ENCODE results near the gene FOXC2.
A peak's percentile ranks its signal among the peaks of the same experiment; 100 is the strongest.

The FOXC2 gene

DNA sequence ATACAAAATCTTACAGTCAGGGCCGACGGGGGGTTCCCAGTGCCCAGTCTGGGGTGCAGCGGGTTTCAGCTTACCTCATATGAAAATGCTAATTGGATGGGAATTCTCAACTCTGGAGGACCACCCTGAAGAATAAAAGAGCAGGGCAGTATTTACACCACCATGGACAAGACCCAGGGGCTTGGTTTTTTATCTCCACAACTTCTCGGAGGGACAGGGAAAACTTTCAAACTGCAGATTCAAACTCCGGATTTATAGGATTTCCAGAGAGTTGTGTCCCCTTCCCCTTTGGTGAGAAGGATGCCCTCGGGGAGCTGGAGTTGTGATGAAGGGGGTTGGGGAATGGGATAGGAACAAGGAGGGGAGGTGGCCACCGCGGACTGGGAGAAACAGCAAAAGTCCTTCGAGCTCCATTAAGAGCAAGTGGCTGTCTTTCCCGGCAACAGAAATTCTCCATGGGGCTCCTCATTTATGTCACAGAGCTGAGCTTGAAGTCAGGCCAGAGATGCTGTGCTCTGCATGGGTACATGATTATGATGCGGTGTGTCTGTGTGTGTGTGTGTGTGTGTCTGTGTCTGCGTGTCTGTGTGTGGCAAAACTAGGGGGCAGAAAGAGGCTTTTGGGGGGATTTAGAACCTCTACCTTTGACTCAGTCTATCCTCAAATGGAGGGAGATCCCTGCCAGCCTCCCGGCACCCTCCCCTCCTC lies 27.4 kb downstream of the FOXC2 start:
- no peak for DNase-seq

DNA sequence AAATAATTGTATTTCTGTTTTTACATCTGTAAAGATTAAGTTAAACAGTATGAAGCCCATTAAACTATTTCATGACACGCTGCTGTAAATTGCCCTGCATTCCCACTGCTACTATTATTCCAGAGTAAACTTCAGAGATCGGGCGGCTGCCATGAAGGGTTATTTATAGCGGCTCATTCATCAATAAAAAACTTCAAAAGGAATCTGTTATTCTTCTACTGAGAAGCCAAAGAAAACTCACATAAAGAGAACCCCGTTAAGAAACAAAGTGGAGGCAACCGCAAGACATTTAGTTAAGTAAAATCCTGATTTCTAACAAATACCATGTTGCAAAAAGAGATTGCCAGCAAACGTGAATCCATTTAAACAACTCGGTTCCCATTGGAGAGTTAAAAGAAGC lies 28.1 kb downstream of the FOXC2 start:
- no peak for DNase-seq

DNA sequence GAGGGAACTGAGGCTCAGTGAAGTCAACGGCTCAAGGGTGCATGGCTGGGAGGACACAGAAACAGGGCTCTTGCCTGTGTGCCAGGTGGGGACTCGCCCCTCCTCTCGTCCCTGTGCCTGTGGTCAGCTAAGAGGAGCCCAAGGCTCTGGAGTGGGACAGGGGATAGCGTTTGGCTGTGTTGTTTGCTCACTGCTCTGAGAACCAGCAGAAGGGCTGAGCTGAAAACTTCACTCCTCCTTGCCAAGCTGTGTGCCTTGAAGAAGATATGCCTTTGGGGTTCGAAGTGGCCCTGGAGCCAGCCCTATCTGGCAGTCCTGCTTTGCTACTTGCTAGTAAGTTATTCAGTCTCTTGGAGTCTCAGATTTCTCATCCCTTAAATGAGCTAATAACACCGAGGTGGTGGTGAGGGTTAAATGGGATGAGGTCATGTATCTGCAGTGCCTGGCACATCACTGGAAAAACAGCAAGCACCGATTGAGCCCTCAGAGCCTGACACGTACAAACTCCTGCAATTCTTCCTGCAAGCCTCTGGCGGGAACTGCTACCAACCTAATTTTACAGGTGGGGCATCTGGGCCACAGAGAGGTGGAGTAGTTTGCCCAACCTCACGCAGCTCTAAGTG lies 29.5 kb downstream of the FOXC2 start:
- no peak for DNase-seq

DNA sequence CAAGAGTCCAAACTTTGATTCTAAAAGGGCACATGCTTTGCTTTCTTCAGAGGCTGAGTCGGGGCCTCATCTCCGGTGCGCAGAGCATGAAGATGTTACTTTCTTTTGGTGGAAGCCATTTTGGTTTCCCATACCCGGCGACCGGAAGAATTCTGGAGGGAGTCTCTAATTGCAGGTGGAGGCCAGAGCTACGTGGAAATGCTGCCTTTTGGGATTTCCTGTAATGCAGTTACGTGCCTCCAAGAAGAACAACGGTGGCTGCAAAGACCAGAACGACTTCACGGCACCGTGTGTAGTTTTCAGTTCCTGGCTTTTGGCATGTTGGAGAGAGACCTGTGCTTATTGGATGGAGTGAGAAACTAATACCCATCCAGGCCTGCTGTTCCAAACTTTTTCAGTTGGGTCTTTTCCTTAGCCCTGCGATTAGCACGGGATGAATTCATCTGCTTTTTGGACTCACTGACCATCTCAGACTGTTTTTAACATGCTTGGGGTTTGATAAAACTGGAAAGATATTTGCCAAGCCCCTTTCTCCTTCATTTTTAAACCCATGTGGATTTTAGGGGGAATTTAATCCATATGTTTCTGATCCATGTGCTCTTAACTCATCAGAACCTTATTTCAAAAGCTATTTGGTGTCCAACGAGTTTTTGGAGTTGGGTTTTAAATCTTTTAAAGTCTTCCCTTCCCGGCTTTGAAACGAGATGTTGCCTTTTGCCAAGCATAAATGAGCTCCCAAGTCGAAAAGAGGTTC lies 30.7 kb downstream of the FOXC2 start:
- no peak for DNase-seq

DNA sequence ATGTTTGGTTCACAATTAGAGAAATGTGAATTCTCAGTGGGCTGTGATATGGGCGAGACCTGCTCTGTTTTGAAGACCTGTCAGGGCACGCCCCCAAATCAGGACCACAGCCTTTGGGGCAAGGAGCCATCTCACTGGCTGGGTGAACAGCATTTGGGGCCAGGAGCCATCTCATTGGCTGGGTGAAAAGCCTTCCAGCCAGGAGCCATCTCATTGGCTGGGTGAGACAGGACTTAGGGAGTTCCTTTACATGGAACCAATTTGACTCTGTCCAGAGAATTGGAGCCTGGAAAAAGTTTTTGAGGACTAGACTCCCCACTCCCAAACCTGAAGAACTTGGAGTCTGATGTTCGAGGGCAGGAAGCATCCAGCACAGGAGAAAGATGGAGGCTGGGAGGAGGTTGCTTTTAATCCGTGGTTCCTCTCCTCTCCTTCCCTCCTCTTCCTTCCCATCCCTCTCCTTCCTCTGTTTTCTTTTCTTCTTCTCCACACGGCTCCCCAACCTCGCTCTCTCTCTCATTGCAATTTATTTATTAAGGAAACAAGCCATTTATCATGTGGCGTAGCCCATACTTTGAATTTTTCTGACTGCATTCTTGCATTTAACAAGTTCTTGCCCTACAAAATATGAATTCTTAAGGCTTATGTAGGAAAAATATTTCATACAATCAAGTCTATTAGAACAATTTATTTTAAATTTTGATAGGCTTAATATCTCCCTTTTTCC lies 31.4 kb downstream of the FOXC2 start:
- no peak for DNase-seq

DNA sequence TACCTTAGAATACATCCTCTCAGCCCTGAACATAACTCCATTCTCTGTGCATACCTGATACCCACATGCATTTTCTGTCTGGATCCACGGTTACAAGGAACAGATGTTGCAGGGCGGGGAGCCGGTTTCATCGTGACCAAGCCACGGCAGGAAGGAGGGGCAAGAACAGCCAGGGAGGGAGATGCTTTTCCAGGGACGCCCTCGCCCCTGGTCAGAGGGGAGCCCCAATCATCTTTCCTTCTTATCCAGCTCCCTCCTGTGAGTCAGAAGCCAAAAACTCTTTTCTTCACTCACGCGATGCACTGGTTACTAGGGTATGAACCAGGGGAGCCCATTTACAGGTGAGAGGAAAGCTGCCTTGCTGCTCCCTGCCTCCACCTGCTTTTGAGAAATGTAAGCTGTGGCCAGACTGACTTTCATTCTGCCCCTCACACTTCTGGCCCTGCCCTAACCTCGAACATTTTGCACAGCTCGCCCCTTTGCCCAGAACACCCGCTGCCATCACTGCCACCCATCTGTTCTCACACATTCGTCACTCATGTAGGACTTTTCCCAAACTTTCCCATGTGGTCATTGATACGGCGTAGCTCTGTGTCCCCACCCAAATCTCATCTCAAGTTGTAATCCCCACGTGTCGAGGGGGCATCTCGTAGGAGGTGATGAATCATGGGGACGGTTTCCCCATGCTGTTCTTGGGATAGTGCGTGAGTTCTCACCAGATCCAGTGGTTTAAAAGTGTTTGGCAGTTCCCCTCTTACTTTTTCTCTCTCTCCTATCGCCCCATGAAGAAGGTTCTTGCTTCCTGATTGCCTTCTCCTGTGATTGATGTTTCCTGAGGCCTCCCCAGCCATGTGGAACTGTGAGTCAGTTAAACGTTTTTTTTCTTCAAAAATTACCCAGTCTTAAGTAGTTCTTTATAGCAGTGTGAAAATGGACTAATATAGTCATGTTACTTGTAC lies 32.3 kb downstream of the FOXC2 start:
- no peak for DNase-seq

DNA sequence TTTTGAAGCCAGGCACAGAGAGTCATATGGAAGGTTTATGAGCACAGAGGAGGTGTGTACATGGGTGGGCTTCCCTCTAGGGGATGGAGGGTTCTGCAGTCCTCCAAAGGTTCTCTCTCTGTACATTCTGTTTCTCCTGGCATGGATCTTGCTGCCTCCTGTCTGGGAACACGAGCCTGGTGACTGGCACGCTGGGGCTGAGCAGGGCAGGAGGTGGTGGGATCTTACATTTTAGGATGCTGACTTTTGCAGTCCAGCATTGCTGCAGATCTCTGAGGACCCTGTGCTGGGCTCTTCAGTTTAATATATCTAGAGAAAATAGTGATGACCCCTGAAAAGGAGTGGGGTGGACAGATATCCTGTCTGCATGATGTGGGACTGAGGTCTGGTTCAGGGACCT lies 34.7 kb downstream of the FOXC2 start:
- no peak for DNase-seq

DNA sequence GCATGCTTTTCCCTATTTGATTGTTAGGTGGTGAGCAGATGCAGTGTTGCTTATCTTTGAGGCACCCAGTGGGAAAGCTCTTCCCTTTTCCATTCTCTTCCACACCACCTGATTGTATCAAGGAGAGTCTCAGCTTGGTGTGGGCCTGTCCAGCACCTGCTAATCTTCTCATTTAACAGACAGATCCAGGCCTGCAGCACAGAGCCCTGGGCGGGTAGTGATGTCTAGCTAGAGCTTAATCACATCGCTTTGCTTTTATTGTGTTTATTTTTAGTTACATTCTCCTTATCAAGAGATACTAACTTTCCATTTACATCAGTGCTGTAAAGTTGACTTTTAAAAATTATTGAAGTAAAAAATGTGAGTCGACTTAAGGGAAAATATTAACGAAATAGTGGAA lies 35.9 kb downstream of the FOXC2 start:
- DNase-seq = no peak

DNA sequence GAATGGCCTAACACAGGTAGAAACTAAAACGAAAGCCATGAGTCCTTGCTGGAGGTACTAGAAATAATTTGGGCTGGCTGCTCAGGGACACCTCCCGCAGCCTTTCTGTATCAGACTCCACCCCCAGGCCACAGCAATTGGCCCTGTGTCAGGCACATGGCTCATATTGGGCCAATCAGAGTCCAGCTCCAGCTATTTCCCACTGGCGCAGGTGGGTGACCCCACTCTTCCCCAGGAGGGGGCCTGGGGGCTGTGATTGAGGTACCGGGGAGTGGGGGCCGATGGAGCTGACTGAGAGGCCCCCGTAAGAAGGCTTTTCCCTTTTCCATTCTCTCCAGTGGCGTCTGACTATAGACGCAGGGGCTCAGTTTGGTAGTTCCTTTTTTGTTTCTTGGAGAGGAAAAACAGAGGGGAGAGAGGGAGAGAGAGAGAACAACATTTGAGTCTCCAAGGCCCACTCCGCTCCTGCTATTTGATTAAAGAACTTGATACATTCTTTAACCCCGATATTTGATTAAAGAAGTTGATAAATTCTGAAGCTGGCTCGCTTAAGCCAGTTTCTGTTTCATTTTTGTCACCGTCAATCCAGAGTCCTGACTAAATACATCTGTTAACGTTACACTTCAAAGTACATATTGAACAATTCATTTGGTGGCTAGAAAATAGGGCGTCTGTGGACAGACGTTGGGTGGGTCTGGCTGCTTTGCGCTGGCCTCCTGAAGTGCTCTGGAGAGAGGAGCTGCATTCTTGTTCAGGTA lies 38.0 kb downstream of the FOXC2 start:
- peak; percentile 7 to 12 for DNase-seq

DNA sequence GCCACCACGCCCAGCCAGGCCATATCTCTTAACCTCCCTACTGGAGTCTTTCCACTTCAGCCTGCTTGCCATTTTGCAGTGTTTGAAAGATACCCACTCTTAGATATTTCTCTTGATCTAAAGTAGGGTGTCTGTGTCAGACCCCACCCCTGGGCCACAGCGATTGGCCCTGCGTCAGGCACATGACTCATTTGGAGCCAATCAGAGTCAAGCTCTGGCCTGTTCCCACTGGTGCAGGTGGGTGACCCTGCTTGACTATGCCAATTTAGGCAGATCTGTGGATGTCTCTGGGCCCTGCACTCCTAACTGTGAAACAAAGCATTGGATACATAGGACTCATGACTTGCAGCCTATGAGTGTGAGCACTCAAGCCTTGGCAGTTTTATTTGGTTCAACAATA lies 39.3 kb downstream of the FOXC2 start:
- no peak for DNase-seq

DNA sequence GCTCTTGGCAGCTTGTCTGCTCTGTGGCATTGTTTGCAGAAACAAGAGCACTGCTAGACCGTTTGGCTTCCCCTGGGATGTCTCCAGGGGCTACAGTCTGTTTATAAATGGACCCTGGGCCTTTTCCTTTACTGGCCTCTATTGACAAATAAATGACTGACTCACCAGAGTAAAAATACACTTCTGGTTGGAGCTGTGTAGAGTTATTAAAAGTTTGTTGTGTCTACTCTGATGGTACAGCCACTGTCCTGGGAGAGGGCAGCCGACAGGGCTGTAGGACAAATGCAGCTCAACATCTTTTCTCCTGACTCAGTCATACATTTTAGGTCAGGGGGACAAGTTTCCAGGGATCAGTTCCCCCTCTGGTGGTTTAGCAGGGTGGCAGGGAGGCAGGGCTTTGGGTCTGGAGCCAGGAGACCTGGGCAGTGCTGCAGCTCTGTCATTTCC lies 41.7 kb downstream of the FOXC2 start:
- no peak for DNase-seq

DNA sequence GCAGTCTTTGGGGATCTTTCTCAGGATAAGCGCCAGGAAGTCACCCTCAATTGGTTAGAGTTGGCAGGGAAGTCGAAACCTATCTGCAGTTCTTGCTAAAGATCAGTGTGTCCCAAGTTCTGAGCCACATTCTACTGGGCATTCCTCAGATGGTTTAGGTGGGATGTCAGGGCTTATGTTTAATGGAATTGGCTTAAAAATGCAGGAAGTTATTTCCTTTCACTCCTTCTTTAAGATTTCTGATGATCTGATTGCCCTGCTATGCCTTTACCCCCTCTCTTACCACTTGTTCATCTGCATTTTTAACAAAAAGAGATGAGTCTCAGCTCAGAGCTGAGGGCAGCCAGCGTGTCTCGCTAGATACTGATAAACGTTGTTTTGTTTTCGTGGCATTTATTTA lies 42.5 kb downstream of the FOXC2 start:
- no peak for DNase-seq

DNA sequence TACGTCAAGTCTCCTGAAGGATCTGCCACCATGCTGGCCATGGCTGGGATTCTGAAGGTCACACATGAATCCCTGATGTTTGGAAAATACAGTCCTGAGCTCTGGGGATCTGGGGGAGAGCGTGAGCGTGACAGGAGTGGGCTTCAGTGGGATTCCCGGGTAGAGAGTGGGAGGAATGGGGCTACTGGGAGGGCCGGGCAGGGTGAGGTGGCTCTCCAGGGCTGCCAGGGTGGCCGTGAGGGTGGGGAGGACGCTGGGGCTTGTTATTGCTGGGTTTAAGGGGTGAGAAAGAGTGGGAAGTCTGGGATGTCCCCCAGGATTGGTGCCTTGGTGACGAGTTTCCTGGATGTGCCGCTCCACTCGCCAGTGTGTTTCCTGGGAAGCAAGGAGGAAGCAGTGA lies 43.0 kb downstream of the FOXC2 start:
- DNase-seq = no peak

DNA sequence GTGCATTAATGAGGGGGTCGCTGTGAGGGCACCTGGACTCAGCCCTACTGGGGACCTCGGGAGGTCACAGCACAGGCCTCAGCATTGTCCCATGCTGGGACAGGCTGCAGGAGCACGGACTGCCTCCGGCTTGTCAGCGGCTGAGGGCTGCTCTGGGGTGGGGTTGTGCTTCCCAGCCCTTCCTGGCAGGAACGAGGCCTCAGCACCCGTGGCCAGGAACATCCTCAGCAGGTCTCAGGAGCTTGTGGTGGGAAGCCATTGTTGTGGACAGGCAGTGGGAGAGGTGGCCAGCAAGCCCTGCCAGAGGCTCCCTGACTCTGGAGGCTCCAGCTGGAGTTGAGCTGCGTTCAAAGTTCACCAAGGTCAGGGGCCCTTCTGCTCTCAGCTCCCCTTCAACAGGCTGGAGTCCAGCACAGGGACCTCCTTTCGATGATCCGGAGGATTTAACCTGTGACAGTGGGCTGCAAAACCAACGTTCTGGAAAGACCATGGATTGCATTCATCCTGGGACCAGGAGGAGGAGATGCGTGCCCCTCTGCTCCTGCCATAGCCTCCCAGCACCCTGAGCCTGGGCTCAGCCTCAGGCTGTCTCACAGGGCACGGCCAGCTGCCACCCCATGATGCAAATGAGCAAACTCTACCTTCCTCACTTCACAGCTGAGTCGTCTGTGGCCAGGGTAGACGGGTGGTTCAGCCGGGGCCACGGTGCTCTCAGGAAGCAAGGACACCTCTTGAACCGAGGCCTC lies 44.3 kb downstream of the FOXC2 start:
- DNase-seq = no peak

DNA sequence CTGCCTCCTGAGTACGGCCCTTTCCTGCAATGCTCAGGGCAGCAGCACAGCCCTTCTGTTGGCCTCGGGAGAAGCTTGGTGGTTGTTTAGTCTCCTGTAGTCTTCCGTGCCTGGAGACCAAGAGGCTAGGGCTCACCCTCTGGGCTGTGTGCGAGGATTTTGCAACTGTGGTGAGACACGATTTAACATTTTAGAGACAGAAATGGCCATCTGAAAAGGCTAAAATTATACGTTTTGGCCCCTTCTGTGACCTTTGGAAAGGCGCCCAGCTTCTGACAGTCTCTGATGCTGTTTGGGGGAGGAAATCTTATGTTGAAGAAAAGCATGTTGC lies 44.9 kb downstream of the FOXC2 start:
- DNase-seq = no peak

DNA sequence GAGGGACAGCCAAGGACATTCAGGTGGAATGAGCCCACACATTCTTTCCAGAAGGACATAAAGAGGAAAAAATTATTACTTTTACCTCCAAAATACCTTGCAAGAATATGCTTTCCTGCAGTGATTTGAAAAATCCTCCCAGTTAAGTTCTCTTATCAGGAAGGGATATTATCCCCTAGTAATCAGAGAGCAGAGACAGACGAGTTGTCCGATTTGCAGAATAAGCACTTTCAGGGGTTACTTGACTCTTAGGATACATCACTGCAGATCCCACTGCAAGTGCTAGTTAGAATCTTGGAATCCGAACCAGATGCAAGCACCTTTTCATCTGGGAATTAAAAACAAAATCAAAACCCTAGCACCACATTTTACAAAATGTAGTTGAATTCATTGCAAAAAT lies 45.3 kb downstream of the FOXC2 start:
- no peak for DNase-seq

DNA sequence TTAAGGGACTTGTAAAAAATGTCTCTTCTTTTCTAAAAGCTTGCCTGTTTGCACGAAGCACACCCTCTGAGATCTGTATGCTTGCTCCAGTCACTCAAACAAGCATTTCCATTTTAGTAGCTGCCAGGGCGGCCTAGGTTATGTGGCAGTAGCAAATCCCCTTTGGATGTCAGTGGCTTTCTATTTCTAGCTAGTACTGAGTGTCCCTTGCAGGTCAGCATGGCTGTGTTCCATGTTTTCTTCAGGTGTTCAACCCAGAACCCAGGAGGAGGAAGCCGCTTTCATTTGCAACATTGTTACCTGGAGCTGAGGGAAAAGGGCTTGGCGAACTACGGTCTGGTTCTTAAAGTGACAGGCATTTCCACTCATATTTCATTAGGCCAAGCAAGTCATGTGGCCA lies 48.1 kb downstream of the FOXC2 start:
- no peak for DNase-seq

DNA sequence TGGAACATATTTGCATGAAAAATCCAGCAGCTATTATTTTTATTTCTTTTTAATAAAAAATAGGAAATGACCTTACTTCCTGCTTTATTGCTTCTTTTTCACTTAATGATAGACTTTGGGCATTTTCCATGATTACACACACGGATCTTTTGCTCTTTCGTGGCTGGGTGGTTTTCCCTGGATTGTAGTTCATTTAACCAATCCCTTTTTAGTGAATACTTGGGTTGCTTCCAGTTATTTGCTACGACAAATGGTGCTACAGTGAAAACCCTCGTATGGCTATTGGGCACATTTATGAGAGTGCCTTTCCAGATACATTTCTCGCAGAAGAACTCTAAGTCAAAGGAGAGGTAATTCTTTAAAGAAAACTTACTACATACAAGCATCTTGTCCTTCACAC lies 50.3 kb downstream of the FOXC2 start:
- DNase-seq = no peak

DNA sequence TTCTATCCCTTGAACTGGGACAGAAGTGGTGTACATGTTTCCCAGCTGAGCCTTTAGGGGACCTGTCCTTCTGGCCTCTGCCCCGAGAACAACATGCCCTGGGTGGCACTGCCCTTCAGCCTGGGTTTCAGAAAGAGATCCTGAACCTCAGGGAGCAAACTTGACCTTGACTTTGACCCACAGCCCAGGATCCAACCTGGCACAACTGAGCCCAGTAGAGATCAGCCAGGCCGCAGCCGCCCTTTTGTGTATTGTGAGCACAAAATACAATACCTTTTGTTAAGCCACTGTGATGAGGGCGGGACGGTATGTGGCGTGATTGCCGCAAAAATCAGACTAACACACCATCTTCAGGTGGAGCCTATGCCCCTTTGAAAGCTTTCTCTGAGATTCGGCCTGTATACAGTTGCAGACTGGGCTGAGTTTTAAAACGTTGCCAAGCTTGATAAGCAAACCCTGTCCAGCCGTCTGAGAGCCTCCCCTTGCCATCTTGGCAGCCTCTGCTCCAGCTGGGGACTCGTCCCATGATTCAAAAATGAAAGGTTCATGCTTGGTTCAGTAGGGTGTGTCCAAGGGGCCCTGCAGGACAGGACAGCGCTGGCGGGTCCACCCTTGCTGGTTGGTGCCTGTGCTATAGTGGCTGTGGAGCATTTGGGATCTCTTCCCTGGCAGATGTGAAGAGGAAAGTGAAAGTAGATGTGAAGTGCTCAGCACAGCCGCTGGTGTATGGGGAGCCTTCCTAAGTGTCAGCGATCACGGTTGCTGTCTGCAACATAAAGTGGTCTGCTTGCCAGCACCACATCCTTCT lies 52.0 kb downstream of the FOXC2 start:
- DNase-seq = no peak
